IMR-90 (cell line): ENCODE data around the gene PPP4C. TPM values are rescaled to one million over a fixed set of nuclear protein-coding genes. Genes with fewer than 3 reads are reported as not detected.

Experiments used
- ATAC-seq: fragments of 200-7000 bp; cut with Tn5 transposase; 2 replicates; pipeline ENCODE4 v1.9.1; 2020; ENCODE audit warnings: low read depth, mild to moderate bottlenecking, moderate library complexity
- BruUV-seq: library from RNA; stranded (reverse); fragments of 400-500 nt; replicated peaks from 2 replicates; lab custom pipeline; 2021; lab: Mats Ljungman, UMichigan
- CTCF ChIA-PET: fragments of 300-600 bp; formaldehyde crosslinking; extraction: SDS; loops from one replicate; lab custom pipeline; 2021; ENCODE audit warnings: antibody characterized with exemption; lab: Yijun Ruan, JAX
- POLR2A ChIA-PET: fragments of 300-600 bp; sonication (Branson Sonifier 250); formaldehyde crosslinking; loops from one replicate; lab custom pipeline; 2022; ENCODE audit warnings: antibody characterized with exemption; ENCODE audit not compliant: unreplicated experiment; lab: Charles Lee
- DNase-seq: peaks from one replicate; pipeline ENCODE4 v3.0.0; 2013
- H2AFZ ChIP-seq: replicated peaks from 2 replicates; pipeline ENCODE3; 2013; ENCODE audit warnings: low read length, mild to moderate bottlenecking; ENCODE audit not compliant: poor library complexity
- H2AK5ac ChIP-seq: 2 replicates; pipeline ENCODE4 v1.6.1; 2013; ENCODE audit warnings: low read depth, low read length, inconsistent platforms
- H2AK9ac ChIP-seq: replicated peaks from 2 replicates; pipeline ENCODE3; 2013; ENCODE audit warnings: mild to moderate bottlenecking, low read depth, low read length, moderate library complexity; ENCODE audit not compliant: poor library complexity
- H2BK120ac ChIP-seq: 2 replicates; pipeline ENCODE4 v1.6.1; 2013; ENCODE audit warnings: low read depth, low read length, inconsistent platforms
- H2BK15ac ChIP-seq: 3 replicates; pipeline ENCODE4 v1.6.1; 2013; ENCODE audit warnings: low read depth, low read length, inconsistent platforms
- H2BK20ac ChIP-seq: 2 replicates; pipeline ENCODE4 v1.6.1; 2013; ENCODE audit warnings: low read depth, mild to moderate bottlenecking, inconsistent platforms, low read length, moderate library complexity
- H2BK5ac ChIP-seq: 2 replicates; pipeline ENCODE4 v1.6.1; 2013; ENCODE audit warnings: mild to moderate bottlenecking, low read depth, low read length, inconsistent platforms; ENCODE audit not compliant: poor library complexity, severe bottlenecking
- H3K14ac ChIP-seq: replicated peaks from 2 replicates; pipeline ENCODE4 v1.6.1; 2013; ENCODE audit warnings: low read depth, low read length, inconsistent platforms
- H3K18ac ChIP-seq: 2 replicates; pipeline ENCODE4 v1.6.1; 2013; ENCODE audit warnings: low read depth, low read length, control low read depth
- H3K23ac ChIP-seq: 2 replicates; pipeline ENCODE4 v1.6.1; 2013; ENCODE audit warnings: low read depth, low read length, inconsistent platforms
- H3K27ac ChIP-seq: 2 replicates; pipeline ENCODE4 v1.5.1; 2013; ENCODE audit warnings: mild to moderate bottlenecking, control low read depth, low read length; ENCODE audit not compliant: insufficient read depth
- H3K27me3 ChIP-seq: 2 replicates; pipeline ENCODE4 v1.6.1; 2013; ENCODE audit warnings: low read length; ENCODE audit not compliant: control insufficient read depth, insufficient read depth
- H3K36me3 ChIP-seq: 2 replicates; pipeline ENCODE4 v1.6.1; 2013; ENCODE audit warnings: low read length, mixed read lengths; ENCODE audit not compliant: control insufficient read depth, insufficient read depth
- H3K4ac ChIP-seq: 2 replicates; pipeline ENCODE4 v1.6.1; 2013; ENCODE audit warnings: low read depth, low read length, inconsistent platforms
- H3K4me1 ChIP-seq: 2 replicates; pipeline ENCODE4 v1.6.1; 2013; ENCODE audit warnings: low read length, mixed read lengths; ENCODE audit not compliant: control insufficient read depth, insufficient read depth
- H3K4me2 ChIP-seq: 2 replicates; pipeline ENCODE4 v1.6.1; 2013; ENCODE audit warnings: low read depth, mild to moderate bottlenecking, control low read depth, low read length, moderate library complexity
- H3K4me3 ChIP-seq: 2 replicates; pipeline ENCODE4 v1.5.1; 2013; ENCODE audit warnings: low read depth, mild to moderate bottlenecking, control low read depth, low read length, moderate library complexity; ENCODE audit not compliant: insufficient read depth
- H3K56ac ChIP-seq: 2 replicates; pipeline ENCODE4 v1.6.1; 2013; ENCODE audit warnings: low read length, inconsistent platforms; ENCODE audit not compliant: insufficient read depth; ENCODE audit errors: extremely low read depth
- H3K79me1 ChIP-seq, 2 experiments: 2 replicates each; pipeline ENCODE4 v1.6.1; 2013; ENCODE audit warnings: low read length in 2 of 2, inconsistent platforms in 1 of 2, low read depth in 1 of 2
- H3K9ac ChIP-seq: 2 replicates; pipeline ENCODE4 v1.6.1; 2013; ENCODE audit warnings: low read depth, low read length, control low read depth
- H3K9me1 ChIP-seq: 2 replicates; pipeline ENCODE4 v1.6.1; 2013; ENCODE audit warnings: low read length, inconsistent platforms; ENCODE audit not compliant: insufficient read depth
- H3K9me3 ChIP-seq: 2 replicates; pipeline ENCODE4 v1.6.1; 2013; ENCODE audit warnings: low read length; ENCODE audit not compliant: control insufficient read depth, insufficient read depth
- H4K20me1 ChIP-seq: 2 replicates; pipeline ENCODE4 v1.6.1; 2013; ENCODE audit warnings: low read length, inconsistent platforms; ENCODE audit not compliant: insufficient read depth
- H4K5ac ChIP-seq: 2 replicates; pipeline ENCODE4 v1.6.1; 2013; ENCODE audit warnings: mild to moderate bottlenecking, low read depth, low read length, control low read depth
- H4K8ac ChIP-seq, 2 experiments: 2 replicates each; pipeline ENCODE4 v1.6.1; 2013; ENCODE audit warnings: low read depth in 2 of 2, low read length in 2 of 2, control low read depth in 1 of 2, inconsistent platforms in 1 of 2
- H4K91ac ChIP-seq: 2 replicates; pipeline ENCODE4 v1.6.1; 2013; ENCODE audit warnings: low read depth, low read length, inconsistent platforms; ENCODE audit not compliant: insufficient read depth
- BHLHE40 ChIP-seq: fragments of 150-350 bp; IDR thresholded peaks from 2 replicates; pipeline ENCODE4 v1.6.1; 2016; ENCODE audit warnings: mild to moderate bottlenecking, low read depth, low read length
- CEBPB ChIP-seq: IDR thresholded peaks from 2 replicates; pipeline ENCODE4 v1.6.1; 2012; ENCODE audit warnings: low read depth, low read length, improper control_type of control experiment
- CHD1 ChIP-seq: IDR thresholded peaks from 2 replicates; pipeline ENCODE4 v1.6.1; 2012; ENCODE audit warnings: low read depth, low read length, improper control_type of control experiment
- FOS ChIP-seq: fragments of 150-350 bp; IDR thresholded peaks from 2 replicates; pipeline ENCODE4 v1.6.1; 2016; ENCODE audit warnings: low read depth, low read length
- MAFK ChIP-seq: IDR thresholded peaks from 2 replicates; pipeline ENCODE4 v1.6.1; 2012; ENCODE audit warnings: low read depth, low read length, improper control_type of control experiment
- MAZ ChIP-seq: IDR thresholded peaks from 2 replicates; pipeline ENCODE4 v1.6.1; 2012; ENCODE audit warnings: low read depth, mild to moderate bottlenecking, low read length, improper control_type of control experiment, moderate library complexity, borderline replicate concordance
- MXI1 ChIP-seq: IDR thresholded peaks from 2 replicates; pipeline ENCODE4 v1.6.1; 2012; ENCODE audit warnings: low read depth, mild to moderate bottlenecking, low read length, moderate library complexity, borderline replicate concordance
- NFE2L2 ChIP-seq: fragments of 150-350 bp; IDR thresholded peaks from 2 replicates; pipeline ENCODE4 v1.6.1; 2016; ENCODE audit warnings: low read depth, mild to moderate bottlenecking, low read length
- RAD21 ChIP-seq: IDR thresholded peaks from 2 replicates; pipeline ENCODE4 v1.6.1; 2012; ENCODE audit warnings: low read length, improper control_type of control experiment
- RCOR1 ChIP-seq: IDR thresholded peaks from 2 replicates; pipeline ENCODE4 v1.6.1; 2012; ENCODE audit warnings: mild to moderate bottlenecking, low read length, improper control_type of control experiment; ENCODE audit not compliant: insufficient replicate concordance
- RFX5 ChIP-seq: IDR thresholded peaks from 2 replicates; pipeline ENCODE4 v1.8.0; 2012; ENCODE audit warnings: low read depth, mild to moderate bottlenecking, low read length, moderate library complexity
- SMC3 ChIP-seq: fragments of 150-350 bp; IDR thresholded peaks from 2 replicates; pipeline ENCODE4 v1.6.1; 2016; ENCODE audit warnings: low read depth, mild to moderate bottlenecking, antibody characterized with exemption, low read length, moderate library complexity
- WGBS, 2 experiments: methylation state at CpG; one replicate each; pipeline versions ENCODE4 v1.1.5 to v1.1.7; 2013; ENCODE audit warnings: missing lambda C conversion rate in 2 of 2; ENCODE audit not compliant: insufficient read length in 1 of 2; ENCODE audit errors: extremely low coverage in 2 of 2; 5-methylcytosine and 5-hydroxymethylcytosine counted together
- dilution Hi-C: fragments of 300-500 bp; cut with HindIII; formaldehyde crosslinking; loops from one replicate; pipeline ENCODE4 v1.14.3; 2018; ENCODE audit warnings: low sequenced_read_pairs; ENCODE audit not compliant: unreplicated experiment
- in situ Hi-C: fragments of 300-500 bp; cut with MboI; formaldehyde crosslinking; loops from 3 replicates; pipeline ENCODE4 v1.14.3; 2019; ENCODE audit warnings: low sequenced_read_pairs, inconsistent platforms, mixed read lengths
- intact Hi-C: fragments of 100-400 bp; cut with micrococcal nuclease; formaldehyde crosslinking; loops from 2 replicates; pipeline ENCODE4 v1.10.0; 2022
- polyA plus RNA-seq, 3 experiments: library from polyadenylated mRNA; depleted of rRNA; stranded (reverse); fragments of >200 nt; gene quantifications; 2 replicates each; pipeline ENCODE4 v1.2.3, GENCODE V29; 2012; ENCODE audit warnings: low replicate concordance in 1 of 3
- total RNA-seq: library from RNA; depleted of rRNA; stranded (reverse); fragments of >200 nt; gene quantifications from 2 replicates; pipeline ENCODE4 v1.2.3, GENCODE V29; 2012
- TF ChIP-seq, protein P1 (sequence below): fragments of 150-350 bp; IDR thresholded peaks from 2 replicates; pipeline ENCODE4 v1.6.1; 2016; ENCODE audit warnings: low read depth, mild to moderate bottlenecking, low read length, moderate library complexity, borderline replicate concordance
- TF ChIP-seq, protein P2 (sequence below): fragments of 150-350 bp; IDR thresholded peaks from 2 replicates; pipeline ENCODE4 v1.6.1; 2017; ENCODE audit warnings: mild to moderate bottlenecking, antibody characterized with exemption, low read length, low read depth
- TF ChIP-seq, protein P3 (sequence below): conservative IDR thresholded peaks from 2 replicates; pipeline ENCODE4 v1.5.1; 2012; ENCODE audit warnings: mild to moderate bottlenecking, low read depth, low read length, improper control_type of control experiment

PPP4C gene
- total and polyA plus RNA-seq, 2 of the 4 experiments (the other 2 are of a cell fraction): 200 to 209 TPM

DNA sequence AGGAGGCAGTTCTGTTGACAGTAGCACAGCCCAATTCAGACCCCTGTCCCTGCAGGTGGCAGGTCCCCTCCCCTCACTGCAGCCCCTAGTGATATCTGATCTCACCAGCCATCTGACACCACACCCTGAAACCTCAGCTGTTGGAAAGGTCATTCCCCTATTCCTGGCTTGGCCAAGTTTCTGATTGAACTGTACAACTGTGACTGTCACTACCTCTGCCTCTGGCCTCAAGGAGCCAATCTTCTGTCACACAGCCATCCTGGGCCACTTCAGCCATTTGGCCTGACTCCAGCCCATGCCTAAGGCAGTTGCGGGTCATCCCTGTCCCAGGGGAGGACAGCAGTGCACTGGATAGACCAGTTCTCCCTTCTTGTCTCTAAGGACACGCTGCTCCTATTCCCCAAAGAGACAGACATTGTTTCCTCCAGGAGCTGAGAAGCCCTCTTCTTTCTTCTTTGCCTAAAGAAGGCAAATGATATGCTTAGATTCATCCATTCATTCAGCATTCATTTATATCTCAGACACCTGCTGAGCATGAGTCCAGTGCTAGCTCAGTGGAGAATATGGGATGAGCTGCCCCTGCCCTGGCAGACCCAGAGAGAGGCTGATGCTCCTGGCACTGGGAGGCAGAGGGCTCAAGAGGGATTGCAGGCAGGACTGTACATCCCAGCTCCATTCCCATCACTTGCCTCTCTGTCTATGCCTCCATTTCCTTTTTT, 14.8 kb upstream of the PPP4C start:
- ATAC-seq (no peak), DNase-seq (no peak)
- Histone ChIP-seq H2AFZ (no peak overlapping the region), H3K4me3 (no peak overlapping the region), H3K14ac (no peak overlapping the region), H3K27ac (peak overlapping the region; percentile 9; the same call in 1 of the 2 replicates), H4K20me1 (peaks cover 4% of the 10 kb centered on the region), H3K18ac (no peak overlapping the region), H2BK15ac (no peak overlapping the region), H3K56ac (no peak overlapping the region), H3K4ac (no peak overlapping the region), H2BK5ac (no peak overlapping the region), H2AK9ac (peak overlapping the region; percentile 31), H3K4me1 (peaks cover 18% of the 10 kb centered on the region), H3K79me1 (peaks cover 15 to 20% of the 10 kb centered on the region in 2 experiments; a peak in 3 of 4 replicates), H3K27me3 (no peaks in the 10 kb centered on the region), H3K9ac (no peak overlapping the region), H3K4me2 (no peak overlapping the region; the same call in 1 of the 2 replicates), H4K5ac (no peak overlapping the region; the same call in 1 of the 2 replicates), H2BK20ac (no peak overlapping the region), H2BK120ac (no peak overlapping the region), H4K8ac (no peak overlapping the region), H3K36me3 (peaks cover 2% of the 10 kb centered on the region; the same call in 1 of the 2 replicates), H3K23ac (no peak overlapping the region), H3K9me1 (peaks cover 9% of the 10 kb centered on the region), H4K91ac (no peak overlapping the region), H2AK5ac (peak overlapping the region; percentile 35; the same call in 1 of the 2 replicates), H3K9me3 (no peaks in the 10 kb centered on the region)
- CTCF ChIA-PET: no interaction called here
- TF ChIP-seq MXI1 (no peak), RCOR1 (no peak), RAD21 (no peak), BHLHE40 (no peak), MAZ (no peak), NFE2L2 (no peak), CEBPB (no peak), CHD1 (no peak), FOS (no peak), SMC3 (no peak), MAFK (no peak), RFX5 (no peak)
- TF ChIP-seq, protein P1, sequence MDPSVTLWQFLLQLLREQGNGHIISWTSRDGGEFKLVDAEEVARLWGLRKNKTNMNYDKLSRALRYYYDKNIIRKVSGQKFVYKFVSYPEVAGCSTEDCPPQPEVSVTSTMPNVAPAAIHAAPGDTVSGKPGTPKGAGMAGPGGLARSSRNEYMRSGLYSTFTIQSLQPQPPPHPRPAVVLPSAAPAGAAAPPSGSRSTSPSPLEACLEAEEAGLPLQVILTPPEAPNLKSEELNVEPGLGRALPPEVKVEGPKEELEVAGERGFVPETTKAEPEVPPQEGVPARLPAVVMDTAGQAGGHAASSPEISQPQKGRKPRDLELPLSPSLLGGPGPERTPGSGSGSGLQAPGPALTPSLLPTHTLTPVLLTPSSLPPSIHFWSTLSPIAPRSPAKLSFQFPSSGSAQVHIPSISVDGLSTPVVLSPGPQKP: no peak
- TF ChIP-seq, protein P2, sequence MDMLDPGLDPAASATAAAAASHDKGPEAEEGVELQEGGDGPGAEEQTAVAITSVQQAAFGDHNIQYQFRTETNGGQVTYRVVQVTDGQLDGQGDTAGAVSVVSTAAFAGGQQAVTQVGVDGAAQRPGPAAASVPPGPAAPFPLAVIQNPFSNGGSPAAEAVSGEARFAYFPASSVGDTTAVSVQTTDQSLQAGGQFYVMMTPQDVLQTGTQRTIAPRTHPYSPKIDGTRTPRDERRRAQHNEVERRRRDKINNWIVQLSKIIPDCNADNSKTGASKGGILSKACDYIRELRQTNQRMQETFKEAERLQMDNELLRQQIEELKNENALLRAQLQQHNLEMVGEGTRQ: no peak
- TF ChIP-seq, protein P3, sequence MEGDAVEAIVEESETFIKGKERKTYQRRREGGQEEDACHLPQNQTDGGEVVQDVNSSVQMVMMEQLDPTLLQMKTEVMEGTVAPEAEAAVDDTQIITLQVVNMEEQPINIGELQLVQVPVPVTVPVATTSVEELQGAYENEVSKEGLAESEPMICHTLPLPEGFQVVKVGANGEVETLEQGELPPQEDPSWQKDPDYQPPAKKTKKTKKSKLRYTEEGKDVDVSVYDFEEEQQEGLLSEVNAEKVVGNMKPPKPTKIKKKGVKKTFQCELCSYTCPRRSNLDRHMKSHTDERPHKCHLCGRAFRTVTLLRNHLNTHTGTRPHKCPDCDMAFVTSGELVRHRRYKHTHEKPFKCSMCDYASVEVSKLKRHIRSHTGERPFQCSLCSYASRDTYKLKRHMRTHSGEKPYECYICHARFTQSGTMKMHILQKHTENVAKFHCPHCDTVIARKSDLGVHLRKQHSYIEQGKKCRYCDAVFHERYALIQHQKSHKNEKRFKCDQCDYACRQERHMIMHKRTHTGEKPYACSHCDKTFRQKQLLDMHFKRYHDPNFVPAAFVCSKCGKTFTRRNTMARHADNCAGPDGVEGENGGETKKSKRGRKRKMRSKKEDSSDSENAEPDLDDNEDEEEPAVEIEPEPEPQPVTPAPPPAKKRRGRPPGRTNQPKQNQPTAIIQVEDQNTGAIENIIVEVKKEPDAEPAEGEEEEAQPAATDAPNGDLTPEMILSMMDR: no peak
- POLR2A ChIA-PET: no interaction called here
- no TSS peak for BruUV-seq
- dilution Hi-C loops (no loop called here), in situ Hi-C loops (no loop called here), intact Hi-C loops (no loop called here)
- WGBS, 2 experiments: 50% methylated on average over 1 of the region's 2 CpGs; no CpG with 5 or more reads in 1 of the 2 experiments
